Embryonic facial prominence (tissue), 1 donor: ENCODE results near the gene RAB8B.
"Not testable (repeated sequence)": the region's sequence is repeated elsewhere in the genome, so short reads cannot be mapped to it uniquely, and the experiment has no call there.

Experiments
- DNase-seq: peaks from one replicate; pipeline ENCODE4 v3.0.0-alpha.2; 2016; ENCODE audit errors: extremely low spot score

RAB8B gene

GRCh38 chr15:63237086-63237485, 47.7 kb downstream of the RAB8B start:
- DNase-seq, result not testable (repeated sequence)

- DNase-seq, result no peak
Observed at GRCh38 chr15:63238171-63238570, 48.8 kb downstream of the RAB8B start.

- no peak for DNase-seq
Observed at GRCh38 chr15:63238796-63239195, 49.4 kb downstream of the RAB8B start.

DNA sequence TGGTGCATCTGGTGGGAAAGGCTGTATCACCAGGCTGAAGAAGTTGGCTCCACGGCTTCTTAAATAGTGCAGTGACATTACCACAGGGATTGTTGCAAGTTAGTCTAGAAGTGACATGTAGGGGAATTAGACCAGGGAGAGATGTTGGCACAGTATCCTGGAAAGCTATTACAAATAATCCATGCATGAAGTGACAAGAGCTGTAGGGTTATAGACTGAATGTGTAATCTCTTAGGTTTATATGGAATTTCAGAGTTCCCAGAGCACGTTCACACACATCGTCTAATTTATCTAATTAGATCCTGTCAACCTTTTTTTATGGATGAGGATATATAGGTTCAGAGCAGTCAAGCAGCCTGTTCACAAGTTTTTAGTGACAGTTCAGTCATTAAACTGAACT, 50.7 kb downstream of the RAB8B start:
- DNase-seq, result no peak

GRCh38 chr15:63241316-63241715, 51.9 kb downstream of the RAB8B start:
- no peak for DNase-seq

GRCh38 chr15:63243101-63243500, 53.7 kb downstream of the RAB8B start:
- no peak for DNase-seq

DNA sequence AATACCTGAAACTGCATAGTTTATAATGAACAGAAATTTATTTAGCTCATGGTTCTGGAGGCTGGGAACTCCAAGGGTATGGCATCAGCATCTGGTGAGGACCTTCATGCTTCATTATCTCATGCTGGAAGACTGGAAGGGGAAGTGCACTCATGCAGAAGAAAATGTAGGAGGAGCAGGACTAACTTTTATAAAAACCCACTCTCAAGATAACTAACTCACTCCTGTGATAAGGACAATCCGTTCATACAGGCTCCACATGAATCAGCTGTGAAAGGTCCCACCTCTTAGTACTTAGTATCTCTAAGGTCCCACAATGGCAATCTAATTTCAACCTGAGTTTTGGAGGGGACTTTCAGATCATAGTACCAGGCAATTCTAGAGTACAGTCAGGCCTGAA, 54.4 kb downstream of the RAB8B start:
- DNase-seq, result no peak

GRCh38 chr15:63244399-63244798, 55.0 kb downstream of the RAB8B start:
- no peak for DNase-seq

- no peak for DNase-seq
Observed at GRCh38 chr15:63244976-63245645, 55.7 kb downstream of the RAB8B start.

DNA sequence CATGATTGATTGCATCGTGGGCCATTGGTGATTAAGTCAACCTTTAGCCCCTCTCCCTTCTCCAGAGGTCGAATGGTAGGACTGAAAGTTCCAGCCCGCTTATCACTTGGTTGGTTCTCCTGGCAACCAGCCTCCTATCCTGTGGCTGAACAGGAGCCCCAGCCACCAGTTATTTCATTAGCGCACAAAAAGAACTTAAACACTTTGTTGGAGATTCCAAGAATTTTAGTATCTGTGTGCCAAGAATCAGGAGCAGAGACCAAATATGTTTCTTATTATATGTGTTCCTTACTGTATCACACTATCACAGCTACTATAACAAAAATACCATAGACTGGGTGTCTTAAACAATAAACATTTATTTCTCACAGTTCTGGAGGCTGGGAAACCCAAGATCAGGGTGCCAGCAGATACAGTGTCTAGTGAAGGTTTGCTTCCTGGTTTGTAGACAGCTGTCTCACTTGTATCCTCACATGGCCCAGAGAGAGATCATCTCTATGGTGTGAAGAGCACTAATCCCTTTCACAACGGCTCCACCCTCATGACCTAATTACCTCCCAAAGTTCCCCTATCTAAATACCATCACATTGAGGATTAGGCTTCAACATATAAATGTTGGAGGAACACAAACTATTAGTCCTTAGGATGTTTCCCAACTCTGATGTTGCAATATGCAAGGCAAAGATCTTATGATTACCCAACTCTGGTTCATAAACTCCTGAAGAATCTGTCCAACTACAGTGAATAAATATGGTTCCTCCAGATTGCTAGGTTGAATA, 57.5 kb downstream of the RAB8B start:
- no peak for DNase-seq

- no peak for DNase-seq
Observed at GRCh38 chr15:63250312-63250965, 61.0 kb downstream of the RAB8B start.

- DNase-seq, result no peak
Observed at GRCh38 chr15:63251701-63252100, 62.3 kb downstream of the RAB8B start.

- no peak for DNase-seq
Observed at GRCh38 chr15:63252292-63252691, 62.9 kb downstream of the RAB8B start.

- no peak for DNase-seq
Observed at GRCh38 chr15:63254991-63255390, 65.6 kb downstream of the RAB8B start.

- DNase-seq, result no peak
Observed at GRCh38 chr15:63255489-63255990, 66.1 kb downstream of the RAB8B start.

GRCh38 chr15:63256433-63257274, 67.2 kb downstream of the RAB8B start:
- DNase-seq, result peak; percentile 42

GRCh38 chr15:63258658-63259057, 69.3 kb downstream of the RAB8B start:
- no peak for DNase-seq

GRCh38 chr15:63260791-63261190, 71.4 kb downstream of the RAB8B start:
- no peak for DNase-seq

DNA sequence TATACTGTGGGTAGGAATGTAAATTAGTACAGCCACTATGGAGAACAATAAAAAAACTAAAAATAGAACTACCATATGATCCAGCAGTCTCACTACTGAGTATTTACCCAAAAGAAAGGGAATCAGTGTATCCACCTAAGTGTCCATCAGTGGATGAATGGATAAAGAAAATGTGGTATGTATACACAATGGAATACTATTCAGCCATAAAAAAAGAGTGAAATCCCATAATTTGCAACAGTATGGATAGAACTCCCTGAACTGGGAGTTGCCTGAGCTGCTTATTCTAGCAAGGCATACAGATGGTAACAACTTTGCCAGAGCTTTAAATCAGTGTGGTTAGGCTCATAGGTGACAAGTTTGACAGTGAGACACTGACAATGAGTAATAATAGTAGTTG, 71.9 kb downstream of the RAB8B start:
- DNase-seq, result no peak

DNA sequence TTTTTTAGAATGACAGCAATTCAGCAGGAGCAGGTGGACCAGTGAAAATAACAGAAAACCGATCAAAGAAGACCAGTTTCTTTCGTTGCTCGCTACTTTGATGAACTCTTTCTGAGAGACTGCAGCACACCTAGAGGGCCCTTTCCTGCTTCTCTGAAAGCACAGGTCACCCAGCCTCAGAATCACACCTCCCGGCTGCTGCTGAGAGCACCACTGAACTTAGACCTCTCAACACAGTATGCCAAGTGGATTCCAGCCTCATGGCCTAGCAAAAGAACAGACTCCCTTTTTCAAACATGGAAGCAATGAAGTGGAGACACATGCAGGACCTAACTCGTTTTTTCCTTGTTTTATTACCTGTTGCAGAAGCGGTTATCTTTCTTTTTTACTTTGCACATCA, 74.1 kb downstream of the RAB8B start:
- no peak for DNase-seq

DNA sequence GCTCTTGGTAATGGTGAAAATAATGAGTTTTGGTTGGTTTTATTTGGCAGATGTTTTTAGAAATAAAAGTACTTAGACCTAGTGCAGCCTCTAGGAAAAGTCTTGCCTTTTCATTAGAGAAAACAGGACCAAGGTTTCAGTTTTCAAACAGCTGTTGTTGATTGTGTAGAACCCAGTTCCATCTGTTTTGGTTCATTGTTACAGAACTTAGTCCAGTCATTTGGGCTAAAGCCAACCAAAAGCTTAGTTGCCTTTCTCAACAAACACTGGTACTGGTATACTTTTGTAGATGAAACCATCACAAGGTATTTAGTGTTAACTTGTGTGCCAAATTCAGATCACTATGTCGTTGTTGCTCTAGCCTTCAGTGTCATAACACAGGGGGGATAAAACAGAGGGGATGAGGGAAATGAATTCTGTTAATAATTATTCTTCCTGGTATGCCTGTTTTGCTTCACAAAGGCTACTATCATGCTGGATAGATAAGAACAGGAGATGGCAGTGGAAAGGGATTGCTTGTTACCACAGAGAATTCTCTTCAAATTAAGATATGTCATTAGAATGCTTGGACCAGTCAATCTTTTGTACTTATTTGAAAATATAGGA, 75.4 kb downstream of the RAB8B start:
- no peak for DNase-seq
